AG04449 (cell line): ENCODE results near the gene GABPB2.

Source experiments
- CTCF ChIA-PET: fragments of 350-600 bp; formaldehyde crosslinking; extraction: SDS; loops from one replicate; lab custom pipeline; 2021; ENCODE audit warnings: antibody characterized with exemption; lab: Yijun Ruan, JAX
- POLR2A ChIA-PET: fragments of 400-600, 350-600 bp; formaldehyde crosslinking; extraction: SDS; loops from one replicate; lab custom pipeline; 2020; ENCODE audit warnings: antibody characterized with exemption, inconsistent platforms; lab: Yijun Ruan, JAX
- DNase-seq: peaks from one replicate; pipeline ENCODE4 v3.0.0-alpha.2; 2010; ENCODE audit warnings: low read depth, low spot score
- H3K4me3 ChIP-seq: 2 replicates; pipeline ENCODE4 v1.5.1; 2011; ENCODE audit warnings: low read depth, mild to moderate bottlenecking, control low read depth, low read length
- CTCF ChIP-seq: IDR thresholded peaks from one replicate; pipeline ENCODE4 v1.5.1; 2011; ENCODE audit warnings: mild to moderate bottlenecking, moderate library complexity, low read length, control low read depth, inconsistent platforms; ENCODE audit not compliant: insufficient read depth; ENCODE audit errors: missing control alignments

GABPB2 gene

GRCh38 chr1:151131701-151132334, 61.3 kb downstream of the GABPB2 start:
- POLR2A ChIA-PET = interaction anchor here (1.3 kb wide), 2 partner anchors 9 to 33 kb away, joined by 4 to 8 read pairs; partner anchors contain the start of gene LYSMD1
- CTCF ChIA-PET = interaction anchor here (0.7 to 3.0 kb wide), 6 partner anchors 14 to 107 kb away, joined by 3 to 16 read pairs (median 3); partner anchors contain the start of gene TMOD4
- peak overlapping the region; percentile 44 for H3K4me3 ChIP-seq
- DNase-seq = no peak
- no peak for TF ChIP-seq CTCF

GRCh38 chr1:151132335-151133017, 61.9 kb downstream of the GABPB2 start:
- POLR2A ChIA-PET = no interaction called here
- no peak for DNase-seq
- H3K4me3 ChIP-seq = no peak overlapping the region
- CTCF ChIA-PET = interaction anchor here (3.0 kb wide), 1 partner anchor 32 kb away, joined by 16 read pairs; no protein-coding TSS in a partner anchor
- no peak for TF ChIP-seq CTCF

- no peak overlapping the region for H3K4me3 ChIP-seq
- TF ChIP-seq CTCF = no peak
- POLR2A ChIA-PET = no interaction called here
- CTCF ChIA-PET = interaction anchor here (1.0 kb wide), 1 partner anchor 35 kb away, joined by 3 read pairs; no protein-coding TSS in a partner anchor
- DNase-seq = no peak
Measured at GRCh38 chr1:151133018-151133806, 62.7 kb downstream of the GABPB2 start.

GRCh38 chr1:151134396-151134795, 63.8 kb downstream of the GABPB2 start:
- no peak for TF ChIP-seq CTCF
- DNase-seq = no peak
- CTCF ChIA-PET = interaction anchor here (0.8 to 2.7 kb wide), 5 partner anchors 9 to 36 kb away, joined by 3 to 13 read pairs (median 4); partner anchors contain the start of genes SEMA6C and TNFAIP8L2

DNA sequence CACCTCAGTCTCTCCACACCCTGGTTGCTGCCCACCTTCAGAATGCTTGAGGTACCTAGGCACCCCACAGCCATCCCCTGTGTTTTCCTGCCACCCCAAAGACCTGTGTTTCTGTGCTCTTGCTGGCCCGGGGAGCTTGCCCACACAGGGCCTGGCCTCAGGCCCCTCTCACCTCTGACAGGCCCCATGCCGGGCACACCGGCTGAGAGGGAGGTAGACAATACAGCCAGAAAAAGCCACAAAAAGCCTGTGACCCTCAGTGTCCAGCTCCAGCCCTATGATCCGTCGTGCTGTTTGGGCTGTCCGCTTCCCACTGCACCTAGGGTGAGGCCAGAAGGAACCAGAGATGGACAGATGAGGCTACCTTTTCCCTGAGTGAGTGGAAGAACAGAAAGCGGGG, 64.4 kb downstream of the GABPB2 start:
- no peak for DNase-seq
- TF ChIP-seq CTCF = no peak
- H3K4me3 ChIP-seq = no peak overlapping the region
- ChIA-PET CTCF (interaction anchor here (1.3 to 2.7 kb wide), 3 partner anchors 8 to 35 kb away, joined by 4 to 13 read pairs (median 12); partner anchors contain the start of gene TNFAIP8L2), POLR2A (no interaction called here)

More at GRCh38 chr1:151134396-151134795, 63.8 kb downstream of the GABPB2 start:
- POLR2A ChIA-PET = no interaction called here
- no peak overlapping the region for H3K4me3 ChIP-seq
